ENCODE results near the gene PKD2. TPM values are rescaled to one million over a fixed set of nuclear protein-coding genes. Genes with fewer than 3 reads are reported as not detected.

PKD2 gene
- total RNA-seq, 2 experiments from 2014 or later = 2.3 to 2.8 TPM

DNA sequence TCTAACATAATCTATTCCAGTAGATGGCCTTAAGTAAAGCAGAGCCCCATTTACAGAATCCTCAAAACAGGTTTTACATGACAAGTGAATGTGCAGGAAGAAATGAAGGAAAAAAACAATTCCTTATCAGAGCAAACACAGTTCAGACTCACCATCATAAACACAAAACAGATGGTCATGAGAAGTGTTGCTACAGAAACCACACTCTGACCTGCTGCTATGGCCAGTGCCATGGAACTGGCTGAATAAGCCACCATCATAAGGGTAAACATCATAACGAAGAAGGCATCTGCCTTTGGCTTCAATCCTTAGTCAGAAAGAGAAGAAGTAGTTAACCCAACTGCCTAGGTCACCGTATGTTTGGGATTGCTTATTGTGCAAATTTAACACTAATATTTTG, 89.9 kb downstream of the PKD2 start:
- H3K27me3 Mint-ChIP-seq = peaks cover 4% of the 10 kb centered on the region
- ChIA-PET CTCF (no interaction called here), POLR2A (no interaction called here)
- TF ChIP-seq, protein P1, sequence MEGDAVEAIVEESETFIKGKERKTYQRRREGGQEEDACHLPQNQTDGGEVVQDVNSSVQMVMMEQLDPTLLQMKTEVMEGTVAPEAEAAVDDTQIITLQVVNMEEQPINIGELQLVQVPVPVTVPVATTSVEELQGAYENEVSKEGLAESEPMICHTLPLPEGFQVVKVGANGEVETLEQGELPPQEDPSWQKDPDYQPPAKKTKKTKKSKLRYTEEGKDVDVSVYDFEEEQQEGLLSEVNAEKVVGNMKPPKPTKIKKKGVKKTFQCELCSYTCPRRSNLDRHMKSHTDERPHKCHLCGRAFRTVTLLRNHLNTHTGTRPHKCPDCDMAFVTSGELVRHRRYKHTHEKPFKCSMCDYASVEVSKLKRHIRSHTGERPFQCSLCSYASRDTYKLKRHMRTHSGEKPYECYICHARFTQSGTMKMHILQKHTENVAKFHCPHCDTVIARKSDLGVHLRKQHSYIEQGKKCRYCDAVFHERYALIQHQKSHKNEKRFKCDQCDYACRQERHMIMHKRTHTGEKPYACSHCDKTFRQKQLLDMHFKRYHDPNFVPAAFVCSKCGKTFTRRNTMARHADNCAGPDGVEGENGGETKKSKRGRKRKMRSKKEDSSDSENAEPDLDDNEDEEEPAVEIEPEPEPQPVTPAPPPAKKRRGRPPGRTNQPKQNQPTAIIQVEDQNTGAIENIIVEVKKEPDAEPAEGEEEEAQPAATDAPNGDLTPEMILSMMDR (IDR thresholded peaks at IDR 0.05) = no peak
- intact Hi-C loops (cut with micrococcal nuclease) = no loop called here
- DNase-seq = no peak
- ATAC-seq = no peak
- H3K4me1 Mint-ChIP-seq (ENCODE audit: low read depth) = no peaks in the 10 kb centered on the region
- no peaks in the 10 kb centered on the region for H3K9me3 Mint-ChIP-seq
- no peaks in the 10 kb centered on the region for H3K36me3 Mint-ChIP-seq (ENCODE audit: low read depth)
- no peak overlapping the region for H3K4me3 Mint-ChIP-seq
- no peak overlapping the region for H3K27ac Mint-ChIP-seq

DNA sequence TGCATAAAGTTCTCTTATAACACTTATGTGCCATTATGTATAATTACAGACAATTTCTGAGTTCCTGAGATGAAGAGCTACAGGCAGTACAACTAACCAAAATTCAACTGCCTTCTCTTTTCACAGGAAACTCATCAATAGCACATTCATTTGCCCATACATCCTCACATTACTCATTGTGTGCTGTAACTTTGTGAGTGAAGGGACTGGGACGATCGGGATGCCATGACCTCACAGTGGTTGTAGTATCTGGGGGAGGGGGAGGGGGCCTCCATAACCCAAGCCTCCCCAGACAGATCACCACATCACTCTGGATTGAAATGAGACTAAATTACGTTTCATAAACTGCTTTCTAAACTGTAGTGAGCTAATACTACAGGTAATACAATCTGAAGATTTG, 90.3 kb downstream of the PKD2 start:
- H3K4me1 Mint-ChIP-seq (ENCODE audit: low read depth) = no peaks in the 10 kb centered on the region
- no peak overlapping the region for H3K27ac Mint-ChIP-seq
- TF ChIP-seq, protein P1 (IDR thresholded peaks at IDR 0.05) = no peak
- CTCF ChIA-PET = no interaction called here
- H3K27me3 Mint-ChIP-seq = peaks cover 4% of the 10 kb centered on the region
- POLR2A ChIA-PET = no interaction called here
- H3K4me3 Mint-ChIP-seq = no peak overlapping the region
- H3K36me3 Mint-ChIP-seq (ENCODE audit: low read depth) = no peaks in the 10 kb centered on the region
- ATAC-seq = no peak
- DNase-seq = no peak
- intact Hi-C loops (cut with micrococcal nuclease) = no loop called here
- no peaks in the 10 kb centered on the region for H3K9me3 Mint-ChIP-seq

DNA sequence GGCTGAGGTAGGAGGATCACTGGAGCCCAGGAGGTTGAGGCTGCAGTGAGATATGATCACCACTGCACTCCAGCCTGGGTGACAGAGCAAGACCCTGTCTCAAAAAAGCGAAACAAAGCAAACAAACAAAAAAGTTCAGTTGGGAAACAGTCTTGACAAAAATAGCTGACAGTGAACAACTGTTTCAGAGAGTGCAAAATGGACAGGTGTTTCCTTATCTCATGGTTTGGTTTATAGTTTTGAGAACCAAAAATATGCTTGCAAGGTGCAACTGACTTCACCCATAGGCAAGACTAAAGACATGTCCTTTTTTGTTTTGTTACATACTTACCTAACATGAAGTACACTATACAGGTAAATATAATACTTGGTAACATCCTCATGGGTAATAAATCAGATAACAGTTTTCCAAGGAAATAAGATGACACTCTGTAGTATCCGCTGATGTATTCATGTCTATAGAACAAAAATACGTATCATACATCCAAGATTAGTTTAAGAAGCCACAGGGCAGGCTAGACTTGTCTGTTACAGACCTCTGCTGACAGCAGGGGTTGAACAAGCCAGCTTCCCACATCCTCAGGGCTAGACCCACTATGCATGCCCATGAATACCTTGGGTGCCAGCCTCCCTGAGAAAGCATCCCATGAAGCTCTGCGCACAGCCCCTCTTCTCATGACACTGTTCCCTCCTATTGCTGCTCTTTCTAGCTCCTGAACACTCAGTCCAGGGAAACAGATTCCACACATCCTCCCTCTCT, 91.7 kb downstream of the PKD2 start:
- Mint-ChIP-seq H3K36me3 (ENCODE audit: low read depth) (no peaks in the 10 kb centered on the region), H3K4me1 (ENCODE audit: low read depth) (no peaks in the 10 kb centered on the region), H3K27me3 (peaks cover 7% of the 10 kb centered on the region), H3K4me3 (no peak overlapping the region), H3K27ac (no peak overlapping the region), H3K9me3 (no peaks in the 10 kb centered on the region)
- ChIA-PET CTCF (no interaction called here), POLR2A (no interaction called here)
- ATAC-seq = no peak
- no peak for DNase-seq
- intact Hi-C loops (cut with micrococcal nuclease) = no loop called here
- TF ChIP-seq, protein P1 (IDR thresholded peaks at IDR 0.05) = no peak

DNA sequence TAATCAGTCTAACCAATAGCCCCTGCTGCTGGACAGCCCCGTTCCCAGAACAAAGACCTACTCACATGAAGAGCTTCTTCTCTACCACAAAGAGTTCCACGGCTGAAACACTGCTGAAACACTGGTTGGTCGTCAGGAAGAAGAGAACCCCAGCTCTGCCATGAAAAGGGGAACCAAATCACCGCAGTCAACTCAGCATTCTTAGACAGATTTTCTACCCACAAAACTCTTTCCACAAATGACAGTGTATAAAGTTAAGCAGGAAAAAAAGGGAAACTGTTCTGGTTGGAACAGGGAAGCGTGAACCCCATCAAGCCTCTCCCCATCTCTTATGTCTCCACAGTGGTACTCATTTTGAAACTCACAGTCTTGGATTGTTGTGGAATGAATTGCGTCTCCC, 93.7 kb downstream of the PKD2 start:
- no peak for ATAC-seq
- CTCF ChIA-PET = no interaction called here
- H3K9me3 Mint-ChIP-seq = no peaks in the 10 kb centered on the region
- no peak overlapping the region for H3K27ac Mint-ChIP-seq
- POLR2A ChIA-PET = no interaction called here
- TF ChIP-seq, protein P1 (IDR thresholded peaks at IDR 0.05) = no peak
- no peak overlapping the region for H3K4me3 Mint-ChIP-seq
- no peaks in the 10 kb centered on the region for H3K4me1 Mint-ChIP-seq (ENCODE audit: low read depth)
- DNase-seq = no peak
- H3K36me3 Mint-ChIP-seq (ENCODE audit: low read depth) = no peaks in the 10 kb centered on the region
- intact Hi-C loops (cut with micrococcal nuclease) = no loop called here
- H3K27me3 Mint-ChIP-seq = peaks cover 7% of the 10 kb centered on the region

DNA sequence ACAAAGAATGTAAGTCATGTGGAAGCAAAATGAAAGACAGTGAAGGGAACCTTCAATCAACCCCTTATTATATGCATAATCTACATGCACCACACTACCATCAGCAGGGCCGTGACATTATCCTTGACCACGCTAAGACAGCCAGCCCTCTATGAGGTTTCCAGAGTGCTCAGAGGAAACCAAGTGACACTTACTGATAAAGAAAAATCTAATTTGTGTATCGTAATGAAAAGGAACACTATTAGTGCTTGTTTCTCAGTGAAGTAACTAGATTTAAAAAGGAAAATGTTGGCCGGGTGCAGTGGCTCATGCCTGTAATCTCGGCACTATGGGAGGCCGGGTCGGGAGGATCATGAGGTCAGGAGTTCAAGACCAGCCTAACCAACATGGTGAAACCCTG, 94.6 kb downstream of the PKD2 start:
- TF ChIP-seq, protein P1 (IDR thresholded peaks at IDR 0.05) = no peak
- H3K27ac Mint-ChIP-seq = no peak overlapping the region

More for the DNA sequence above, 94.6 kb downstream of the PKD2 start:
- DNase-seq (no peak), ATAC-seq (no peak)
- CTCF ChIA-PET = no interaction called here
- H3K36me3 Mint-ChIP-seq (ENCODE audit: low read depth) = no peaks in the 10 kb centered on the region
- POLR2A ChIA-PET = no interaction called here
- peaks cover 2% of the 10 kb centered on the region for H3K4me1 Mint-ChIP-seq (ENCODE audit: low read depth)
- intact Hi-C loops (cut with micrococcal nuclease) = no loop called here
- H3K27me3 Mint-ChIP-seq = peaks cover 7% of the 10 kb centered on the region
- no peaks in the 10 kb centered on the region for H3K9me3 Mint-ChIP-seq
- H3K4me3 Mint-ChIP-seq = no peak overlapping the region

Measured in activated CD8-positive, alpha-beta T cell treated with anti-CD3 and anti-CD28 coated beads for 36 hours (primary cell).